Forelimb muscle (tissue), 1 donor: ENCODE results near the gene PLXNB3. TPM values are rescaled to one million over a fixed set of nuclear protein-coding genes. Genes with fewer than 3 reads are reported as not detected.

Source experiments
- DNase-seq: peaks from one replicate; pipeline ENCODE4 v3.0.0-alpha.2; 2013; ENCODE audit warnings: low read depth
- polyA plus RNA-seq: library from polyadenylated mRNA; unstranded; fragments of 120-200 nt; gene quantifications from one replicate; pipeline ENCODE4 v1.2.1, GENCODE V29; 2013; ENCODE audit not compliant: insufficient read length

Gene PLXNB3
- polyA plus RNA-seq, 1 donor = 2.3 TPM

DNA sequence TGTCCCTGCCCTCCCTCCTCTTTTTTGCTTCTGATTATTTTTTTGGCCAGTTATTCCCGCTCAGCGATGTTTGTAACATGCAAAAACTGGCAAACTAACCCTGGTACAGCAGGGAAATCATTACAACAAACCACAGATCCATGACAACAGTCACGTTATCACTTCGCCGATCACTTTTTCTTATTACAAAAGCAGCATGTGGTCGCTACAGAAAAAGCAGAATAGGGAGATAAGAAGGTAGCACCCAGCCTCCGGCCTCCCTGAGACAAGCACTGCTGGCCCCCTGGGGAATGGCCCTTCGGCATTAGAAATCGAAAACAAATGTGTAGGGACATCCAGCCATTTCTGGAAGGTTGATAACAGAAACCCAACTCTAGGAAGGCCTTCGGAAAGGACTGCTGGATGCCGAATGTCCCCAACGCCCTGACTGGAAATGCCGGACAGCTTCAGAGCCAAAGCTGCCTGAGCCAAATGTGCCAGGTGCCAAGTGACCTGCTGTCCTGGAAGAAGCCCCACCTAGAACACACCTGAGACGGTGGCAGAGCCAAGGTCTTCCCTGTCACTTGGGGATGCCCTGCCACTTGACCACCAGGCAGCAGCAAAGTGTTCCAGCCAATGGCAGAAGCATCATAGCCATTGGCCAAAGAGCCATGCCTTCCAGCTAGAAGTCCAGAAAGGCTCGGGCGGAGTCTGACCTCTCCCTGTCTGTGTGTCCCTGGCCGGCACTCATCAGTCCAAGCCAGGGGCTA is 27.2 kb downstream of the PLXNB3 start:
- DNase-seq = no peak

DNA sequence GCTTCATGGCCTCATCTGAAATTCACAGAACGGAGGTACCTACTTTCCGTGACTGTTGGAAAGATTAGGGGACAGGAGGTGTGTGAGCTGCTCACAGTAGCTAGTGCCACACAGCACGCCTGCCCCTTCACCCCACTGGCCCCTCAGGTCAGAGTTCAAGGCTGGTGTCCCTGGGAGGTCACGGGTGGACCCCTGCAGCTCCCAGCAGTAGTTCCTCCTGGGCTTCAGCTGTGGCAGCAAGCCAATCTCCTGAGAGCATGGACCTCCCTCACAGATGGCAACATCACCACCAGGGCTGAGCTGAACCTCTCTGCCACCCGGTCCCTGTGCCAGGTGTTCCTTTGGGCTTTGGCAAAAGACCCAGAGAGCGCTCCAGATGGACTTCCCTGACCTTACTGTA is 28.3 kb downstream of the PLXNB3 start:
- DNase-seq = no peak

DNA sequence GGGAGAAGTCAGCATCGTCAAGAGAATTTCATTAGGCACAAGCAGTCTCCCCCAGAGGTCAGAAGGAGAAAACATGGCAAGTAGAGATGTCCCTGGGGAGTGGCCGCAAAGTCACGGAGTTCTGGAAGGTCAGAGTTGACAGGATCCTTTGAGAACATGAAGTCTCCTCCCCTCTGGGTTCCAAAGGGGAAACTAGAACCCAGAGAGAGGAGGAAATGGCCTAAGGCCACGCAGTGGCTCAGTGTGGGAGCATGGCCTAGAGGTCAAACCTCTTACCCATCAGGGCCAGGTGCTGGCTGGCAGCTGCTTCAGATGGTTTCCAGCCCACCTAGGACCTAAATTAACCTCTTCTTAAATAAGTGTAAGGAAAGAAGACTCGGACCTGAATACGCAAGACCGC is 29.2 kb downstream of the PLXNB3 start:
- no peak for DNase-seq

DNA sequence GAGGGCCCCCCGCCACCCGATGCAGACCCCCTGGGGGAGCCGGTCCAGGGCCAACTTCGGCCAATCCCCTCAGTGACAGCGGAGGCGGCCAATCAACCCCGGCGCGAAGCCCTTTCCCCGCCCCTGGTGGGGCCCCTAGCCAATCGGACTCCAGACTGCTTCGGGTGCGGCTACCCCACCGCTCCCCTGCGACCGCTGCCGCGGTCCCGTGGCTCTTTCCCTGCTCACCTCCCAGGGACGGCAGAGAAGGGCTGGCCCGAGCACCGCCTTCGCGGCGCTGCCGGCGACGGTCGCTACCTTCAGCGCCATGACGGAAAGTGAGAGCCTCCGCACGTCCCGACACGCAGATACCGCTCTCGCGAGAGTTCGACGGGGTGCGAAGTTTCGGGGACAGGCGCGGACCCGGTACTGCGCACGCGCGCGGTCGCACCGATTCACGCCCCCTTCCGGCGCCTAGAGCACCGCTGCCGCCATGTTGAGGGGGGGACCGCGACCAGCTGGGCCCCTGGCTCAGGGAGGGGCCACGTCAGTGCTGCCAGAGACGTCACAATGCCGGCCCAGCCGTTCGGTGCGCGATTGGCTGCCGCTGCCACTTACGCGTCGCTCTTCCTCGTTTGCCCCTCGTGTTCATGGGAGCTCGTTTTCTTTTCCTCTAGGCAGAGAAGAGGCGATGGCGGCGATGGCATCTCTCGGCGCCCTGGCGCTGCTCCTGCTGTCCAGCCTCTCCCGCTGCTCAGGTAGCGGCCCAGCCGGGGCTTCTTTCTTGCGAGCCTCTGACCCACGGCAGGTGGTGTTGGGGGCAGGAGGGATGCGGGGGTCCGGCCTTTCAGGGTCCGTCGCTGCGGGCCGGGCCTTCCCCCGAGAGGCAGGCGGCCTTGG is 30.2 kb downstream of the PLXNB3 start, which contains the start of the genes IDH3G and SSR4:
Gene IDH3G (minus strand): TSS at position 358 of the 879 bp plus-strand sequence. CDS start 49 bp downstream, at position 309.
Gene SSR4 (plus strand): TSS at position 651 of the 879 bp plus-strand sequence. CDS start 20 bp downstream, at position 671.
- DNase-seq = peak; percentile 84

- no peak for DNase-seq
Measured at GRCh38 chrX:153794897-153795816, 31.1 kb downstream of the PLXNB3 start.

DNA sequence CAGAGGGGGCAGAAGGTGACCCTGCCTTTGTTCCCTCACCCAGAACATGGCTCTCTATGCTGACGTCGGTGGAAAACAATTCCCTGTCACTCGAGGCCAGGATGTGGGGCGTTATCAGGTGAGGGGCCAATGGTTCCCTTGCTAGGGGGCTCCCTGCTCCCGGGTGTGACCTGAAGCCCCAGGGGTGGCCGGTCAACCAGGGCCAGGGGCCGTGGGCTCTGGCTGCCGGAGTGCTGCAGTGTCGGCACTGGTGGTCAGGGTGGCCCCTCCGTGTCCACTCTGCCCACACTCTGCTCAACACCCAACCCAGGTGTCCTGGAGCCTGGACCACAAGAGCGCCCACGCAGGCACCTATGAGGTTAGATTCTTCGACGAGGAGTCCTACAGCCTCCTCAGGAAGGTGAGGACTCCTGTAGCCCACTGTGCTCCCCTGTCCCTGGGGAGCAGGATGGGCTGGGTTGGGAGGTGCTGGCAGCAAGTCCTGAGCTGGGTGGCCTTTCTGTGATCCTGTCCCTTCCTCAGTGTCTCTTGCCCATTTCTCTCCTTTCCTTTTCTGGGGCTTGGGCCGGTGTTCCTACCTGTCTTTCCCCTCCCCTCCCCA is 33.5 kb downstream of the PLXNB3 start:
- DNase-seq = no peak

GRCh38 chrX:153799326-153799725 is 35.3 kb downstream of the PLXNB3 start:
- no peak for DNase-seq

DNA sequence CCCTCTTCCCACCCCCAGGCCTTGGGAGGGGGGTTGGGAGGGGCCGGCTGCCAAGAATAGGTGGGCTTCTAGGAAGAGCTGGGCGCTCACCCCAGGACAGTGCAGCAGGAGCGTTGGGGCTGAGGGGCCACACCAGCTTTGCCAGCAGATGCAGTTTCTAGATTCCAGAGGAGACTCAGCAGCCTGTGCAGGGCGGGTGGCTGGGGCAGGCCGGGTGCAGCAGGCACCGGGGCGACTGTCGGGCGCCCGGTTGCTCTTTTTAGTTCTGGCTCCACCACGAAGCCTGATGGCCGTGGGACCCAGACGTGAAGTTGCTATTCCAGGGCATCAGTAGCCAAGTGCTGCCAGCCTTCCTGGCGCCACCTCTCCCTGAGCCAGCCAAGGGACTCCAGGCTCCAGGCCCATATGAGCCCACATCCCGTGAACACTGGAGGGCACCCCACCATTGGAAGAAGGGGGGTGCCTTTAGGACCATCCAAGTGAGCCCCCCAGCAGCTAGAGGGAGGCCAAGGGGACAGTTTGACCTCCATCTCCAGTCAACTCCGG is 36.2 kb downstream of the PLXNB3 start:
- DNase-seq = no peak

DNA sequence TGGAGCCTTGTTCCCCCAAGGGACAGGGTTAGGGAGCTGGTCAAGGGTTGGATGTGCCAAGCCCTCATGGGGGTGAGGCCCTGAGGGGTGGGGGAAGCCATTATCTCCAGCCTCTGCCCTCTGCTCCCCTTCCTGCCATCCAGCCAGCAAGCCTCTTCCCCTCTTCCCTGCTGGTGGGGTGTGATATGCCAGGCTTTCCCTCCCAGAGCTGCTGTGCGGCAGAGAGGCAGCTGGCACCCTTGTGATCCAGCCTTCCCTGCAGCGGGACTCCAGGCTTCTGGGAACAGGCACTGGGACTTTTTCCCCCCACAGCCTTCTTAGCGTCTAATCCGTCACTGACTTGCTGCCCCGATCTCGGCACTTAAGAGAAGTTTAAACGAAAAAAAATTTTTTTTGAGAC is 36.7 kb downstream of the PLXNB3 start:
- DNase-seq = no peak

- no peak for DNase-seq
Measured at GRCh38 chrX:153801669-153802068, 37.6 kb downstream of the PLXNB3 start.

DNA sequence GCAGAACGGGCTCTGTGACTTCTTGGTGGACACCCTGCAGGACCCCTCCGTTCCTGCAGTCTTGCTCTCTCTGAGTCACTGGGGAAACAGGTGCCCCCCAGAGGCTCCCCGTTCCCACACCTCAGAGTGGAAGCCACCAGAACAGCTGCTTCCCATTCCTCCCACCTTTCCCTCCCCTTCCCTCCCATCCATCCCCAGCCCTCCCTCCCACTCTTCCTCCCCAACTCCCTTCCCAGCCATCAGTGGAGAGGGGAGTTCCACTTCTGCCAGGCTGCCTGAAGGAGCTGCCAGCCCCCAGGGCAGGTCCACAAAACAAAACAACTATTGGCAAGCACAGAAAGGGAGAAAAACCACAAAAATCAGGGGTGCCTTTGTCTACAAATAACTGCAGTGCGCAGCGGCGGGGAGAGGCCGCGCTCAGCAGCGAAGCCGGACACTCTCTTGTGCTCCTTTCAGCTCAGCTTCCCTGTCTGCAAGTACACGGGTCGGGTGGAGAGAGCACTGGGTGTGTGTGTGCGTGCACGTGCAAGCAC is 38.5 kb downstream of the PLXNB3 start:
- DNase-seq = no peak

DNA sequence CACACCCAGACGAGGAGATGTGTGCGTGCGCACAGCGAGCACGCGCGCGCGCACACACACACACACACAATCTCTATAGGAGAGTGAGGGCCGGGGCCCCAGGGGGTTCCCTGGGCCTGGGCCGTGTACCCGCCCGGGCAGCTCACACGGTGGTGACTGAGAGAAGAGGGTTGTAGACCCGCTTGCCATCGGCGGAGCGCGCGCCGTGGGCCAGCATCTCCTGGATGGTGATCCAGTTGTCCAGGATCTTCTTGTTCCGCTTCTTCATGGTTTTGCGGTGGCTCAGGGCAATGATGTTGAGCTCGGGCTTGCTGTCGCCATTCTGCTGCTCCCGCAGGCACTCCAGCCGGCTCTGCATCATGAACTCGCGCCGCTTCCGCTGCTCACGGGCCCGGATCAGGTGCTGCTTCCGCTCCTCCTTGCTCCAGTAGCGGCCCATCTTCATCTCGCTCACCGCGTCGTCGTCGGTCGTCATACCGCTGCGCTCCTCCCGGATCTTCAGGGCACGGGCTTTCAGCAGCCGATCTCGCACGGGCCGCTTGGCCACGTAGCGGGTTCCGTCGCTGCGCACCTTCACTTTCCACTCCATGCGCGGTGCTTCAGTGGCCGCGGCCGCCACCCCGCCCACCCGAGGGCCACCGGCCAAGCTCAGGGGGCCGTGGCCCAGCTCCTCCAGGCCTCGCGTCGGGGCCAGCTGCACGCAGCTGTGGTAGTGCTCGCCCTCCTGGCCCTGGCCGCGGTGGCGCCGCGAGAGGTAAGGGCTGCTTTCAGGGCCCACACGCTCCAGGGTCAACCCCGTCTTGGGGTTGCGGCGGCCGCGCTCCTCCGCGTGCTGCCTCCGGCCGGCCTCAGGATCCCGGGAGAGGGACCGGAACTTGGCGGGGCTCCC is 39.4 kb downstream of the PLXNB3 start:
- DNase-seq = no peak

GRCh38 chrX:153804100-153804595 is 40.1 kb downstream of the PLXNB3 start:
- no peak for DNase-seq

GRCh38 chrX:153804621-153805020 is 40.6 kb downstream of the PLXNB3 start:
- no peak for DNase-seq

GRCh38 chrX:153805436-153805835 is 41.4 kb downstream of the PLXNB3 start:
- DNase-seq = no peak

- DNase-seq = no peak
Measured at GRCh38 chrX:153806999-153807575, 43.0 kb downstream of the PLXNB3 start.

GRCh38 chrX:153807976-153808375 is 43.9 kb downstream of the PLXNB3 start:
- DNase-seq = no peak

- DNase-seq = no peak
Measured at GRCh38 chrX:153812220-153812619, 48.2 kb downstream of the PLXNB3 start.

GRCh38 chrX:153813161-153813560 is 49.1 kb downstream of the PLXNB3 start:
- no peak for DNase-seq
